OCI-LY3 (cell line): ENCODE data around the gene GUCY1A1.

Experiments
- H2AFZ ChIP-seq: fragments of 200-600, 300-600 bp; shearing (Covaris generic); 2 replicates; pipeline ENCODE4 v1.6.0; 2014; ENCODE audit warnings: antibody characterized with exemption, low read depth, low read length
- H3K27ac ChIP-seq: fragments of 200-600, 300-600 bp; sonication (generic); 2 replicates; pipeline ENCODE4 v1.5.1; 2014; ENCODE audit warnings: mild to moderate bottlenecking, low read length, moderate library complexity, mixed read lengths
- H3K27me3 ChIP-seq: fragments of 200-600, 300-600 bp; sonication (generic); 2 replicates; pipeline ENCODE4 v1.6.1; 2014; ENCODE audit warnings: low read depth, low read length, mixed read lengths
- H3K36me3 ChIP-seq: fragments of 200-600, 300-600 bp; sonication (generic); replicated peaks from 2 replicates; pipeline ENCODE3; 2014; ENCODE audit warnings: low read depth, low read length, mixed read lengths
- H3K4me1 ChIP-seq: fragments of 300-600, 200-600 bp; sonication (generic); 2 replicates; pipeline ENCODE4 v1.6.1; 2014; ENCODE audit warnings: low read length, mixed read lengths
- H3K4me2 ChIP-seq: fragments of 200-600, 300-600 bp; sonication (generic); 2 replicates; pipeline ENCODE4 v1.6.1; 2014; ENCODE audit warnings: low read length, mixed read lengths
- H3K4me3 ChIP-seq: fragments of 300-600, 200-600 bp; sonication (generic); 2 replicates; pipeline ENCODE4 v1.5.1; 2014; ENCODE audit warnings: antibody characterized with exemption, mild to moderate bottlenecking, low read length, moderate library complexity
- H3K79me2 ChIP-seq: fragments of 300-600, 200-600 bp; shearing (Covaris generic); 2 replicates; pipeline ENCODE4 v1.6.1; 2014; ENCODE audit warnings: mild to moderate bottlenecking, low read length, mixed read lengths
- H3K9ac ChIP-seq: fragments of 300-600, 200-600 bp; shearing (Covaris generic); 2 replicates; pipeline ENCODE4 v1.6.0; 2014; ENCODE audit warnings: mild to moderate bottlenecking, low read length, moderate library complexity
- H3K9me3 ChIP-seq: fragments of 200-600, 300-600 bp; shearing (Covaris generic); 2 replicates; pipeline ENCODE4 v1.6.1; 2014; ENCODE audit warnings: low read length, mixed read lengths; ENCODE audit not compliant: insufficient read depth
- H4K20me1 ChIP-seq: fragments of 200-600, 300-600 bp; sonication (generic); 2 replicates; pipeline ENCODE4 v1.6.1; 2016; ENCODE audit warnings: low read length, mixed read lengths; ENCODE audit not compliant: insufficient read depth
- EZH2phosphoT487 ChIP-seq: fragments of 200-600 bp; shearing (Covaris generic); IDR thresholded peaks from 2 replicates; pipeline ENCODE4 v1.6.1; 2018; ENCODE audit warnings: antibody characterized with exemption, mixed run types, low read depth
- TF ChIP-seq, protein P1 (sequence below): fragments of 200-600, 300-600 bp; sonication (generic); IDR thresholded peaks from 2 replicates; pipeline ENCODE4 v1.5.1; 2014; ENCODE audit warnings: antibody characterized with exemption, low read length, low read depth

The GUCY1A1 gene

DNA sequence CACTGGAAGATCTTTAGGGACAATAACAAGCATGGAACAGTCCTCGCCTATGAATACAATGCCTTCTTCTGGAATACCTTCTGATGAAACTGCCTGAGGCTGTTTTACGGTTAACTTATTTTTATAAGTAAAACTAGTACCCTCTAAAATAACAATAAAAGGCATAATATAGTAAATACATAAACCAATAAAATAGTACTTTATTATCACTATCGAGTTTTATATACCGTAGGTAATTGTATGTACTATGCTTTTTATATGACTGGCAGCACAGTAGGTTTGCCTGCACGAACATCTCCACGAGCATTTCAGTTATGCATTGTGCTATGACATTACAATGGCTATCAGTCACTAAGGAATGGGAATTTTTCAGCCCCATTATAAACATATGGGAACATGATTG, 8.0 kb downstream of the GUCY1A1 start:
- no peak for TF ChIP-seq EZH2phosphoT487
- TF ChIP-seq, protein P1, sequence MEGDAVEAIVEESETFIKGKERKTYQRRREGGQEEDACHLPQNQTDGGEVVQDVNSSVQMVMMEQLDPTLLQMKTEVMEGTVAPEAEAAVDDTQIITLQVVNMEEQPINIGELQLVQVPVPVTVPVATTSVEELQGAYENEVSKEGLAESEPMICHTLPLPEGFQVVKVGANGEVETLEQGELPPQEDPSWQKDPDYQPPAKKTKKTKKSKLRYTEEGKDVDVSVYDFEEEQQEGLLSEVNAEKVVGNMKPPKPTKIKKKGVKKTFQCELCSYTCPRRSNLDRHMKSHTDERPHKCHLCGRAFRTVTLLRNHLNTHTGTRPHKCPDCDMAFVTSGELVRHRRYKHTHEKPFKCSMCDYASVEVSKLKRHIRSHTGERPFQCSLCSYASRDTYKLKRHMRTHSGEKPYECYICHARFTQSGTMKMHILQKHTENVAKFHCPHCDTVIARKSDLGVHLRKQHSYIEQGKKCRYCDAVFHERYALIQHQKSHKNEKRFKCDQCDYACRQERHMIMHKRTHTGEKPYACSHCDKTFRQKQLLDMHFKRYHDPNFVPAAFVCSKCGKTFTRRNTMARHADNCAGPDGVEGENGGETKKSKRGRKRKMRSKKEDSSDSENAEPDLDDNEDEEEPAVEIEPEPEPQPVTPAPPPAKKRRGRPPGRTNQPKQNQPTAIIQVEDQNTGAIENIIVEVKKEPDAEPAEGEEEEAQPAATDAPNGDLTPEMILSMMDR: no peak
- H3K27me3 ChIP-seq: no peaks in the 10 kb centered on the region
- H4K20me1 ChIP-seq: no peaks in the 10 kb centered on the region
- no peak overlapping the region for H2AFZ ChIP-seq
- no peaks in the 10 kb centered on the region for H3K9me3 ChIP-seq
- no peaks in the 10 kb centered on the region for H3K4me1 ChIP-seq
- H3K4me3 ChIP-seq: no peak overlapping the region
- no peak overlapping the region for H3K9ac ChIP-seq
- H3K79me2 ChIP-seq: no peaks in the 10 kb centered on the region
- no peak overlapping the region for H3K4me2 ChIP-seq
- no peak overlapping the region for H3K27ac ChIP-seq
- no peaks in the 10 kb centered on the region for H3K36me3 ChIP-seq

DNA sequence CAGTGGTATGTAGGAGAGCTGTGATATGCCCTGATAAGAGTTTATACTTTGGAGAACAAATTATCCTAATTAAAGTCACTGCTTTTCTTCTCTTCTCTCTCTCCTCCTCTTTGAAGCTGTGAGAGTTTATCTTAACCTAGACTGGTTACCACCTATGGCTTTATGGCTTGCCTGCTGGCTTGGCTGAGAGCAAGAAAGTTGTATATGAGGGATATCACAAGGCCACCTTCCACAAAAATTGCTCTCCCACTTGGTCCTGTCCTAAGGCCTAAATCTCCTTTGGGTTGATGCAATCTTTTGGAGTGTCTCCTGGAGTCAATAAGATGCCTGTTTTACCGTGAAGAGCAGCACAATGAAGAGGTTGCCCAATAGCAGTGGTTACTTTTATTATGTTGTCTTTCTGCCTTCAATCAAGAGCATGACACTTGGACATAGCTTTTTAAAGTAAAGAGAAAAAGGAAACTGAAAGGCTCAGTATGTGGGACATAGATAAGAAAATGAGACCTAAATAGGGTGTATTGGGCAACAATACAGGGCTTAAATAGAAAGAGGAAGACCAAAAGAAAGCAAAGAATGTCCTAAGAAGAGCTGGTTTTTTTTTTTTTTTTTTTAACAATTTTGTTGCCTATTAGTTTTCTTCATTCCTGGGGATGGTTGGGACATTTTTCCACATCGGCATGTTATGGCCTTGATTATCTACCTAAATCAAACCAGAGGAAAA, 9.2 kb downstream of the GUCY1A1 start:
- H2AFZ ChIP-seq: no peak overlapping the region
- H3K9ac ChIP-seq: no peak overlapping the region
- no peaks in the 10 kb centered on the region for H3K27me3 ChIP-seq
- H3K4me3 ChIP-seq: no peak overlapping the region
- H3K27ac ChIP-seq: no peak overlapping the region
- TF ChIP-seq EZH2phosphoT487: no peak
- no peaks in the 10 kb centered on the region for H3K79me2 ChIP-seq
- no peak overlapping the region for H3K4me2 ChIP-seq
- H3K36me3 ChIP-seq: no peaks in the 10 kb centered on the region
- H3K4me1 ChIP-seq: no peaks in the 10 kb centered on the region
- no peaks in the 10 kb centered on the region for H3K9me3 ChIP-seq
- no peaks in the 10 kb centered on the region for H4K20me1 ChIP-seq

DNA sequence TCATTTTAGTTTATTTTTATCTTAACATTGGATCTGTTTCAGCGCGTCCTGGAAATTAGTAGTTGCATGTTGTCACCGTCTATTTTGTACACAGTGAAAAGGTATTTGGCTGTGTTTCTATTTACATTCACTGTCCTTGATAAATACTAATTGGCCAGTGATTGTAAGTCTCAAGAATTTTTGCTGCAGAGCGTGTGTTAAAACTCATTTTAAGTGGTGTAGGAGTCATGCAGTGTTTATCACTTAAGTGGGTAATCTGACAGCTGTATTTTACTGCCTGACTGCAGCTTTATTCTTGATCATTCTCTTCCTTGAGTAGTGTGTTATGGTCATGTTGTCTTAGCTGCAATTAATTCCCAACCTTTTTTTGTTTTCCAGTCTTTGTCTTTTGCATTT, 9.8 kb downstream of the GUCY1A1 start:
- Histone ChIP-seq H3K9me3 (no peaks in the 10 kb centered on the region), H4K20me1 (no peaks in the 10 kb centered on the region), H3K4me3 (no peak overlapping the region), H3K79me2 (no peaks in the 10 kb centered on the region), H2AFZ (no peak overlapping the region), H3K4me1 (no peaks in the 10 kb centered on the region), H3K27ac (no peak overlapping the region), H3K36me3 (no peaks in the 10 kb centered on the region), H3K9ac (no peak overlapping the region), H3K27me3 (no peaks in the 10 kb centered on the region), H3K4me2 (no peak overlapping the region)
- no peak for TF ChIP-seq EZH2phosphoT487
- TF ChIP-seq, protein P1: no peak

DNA sequence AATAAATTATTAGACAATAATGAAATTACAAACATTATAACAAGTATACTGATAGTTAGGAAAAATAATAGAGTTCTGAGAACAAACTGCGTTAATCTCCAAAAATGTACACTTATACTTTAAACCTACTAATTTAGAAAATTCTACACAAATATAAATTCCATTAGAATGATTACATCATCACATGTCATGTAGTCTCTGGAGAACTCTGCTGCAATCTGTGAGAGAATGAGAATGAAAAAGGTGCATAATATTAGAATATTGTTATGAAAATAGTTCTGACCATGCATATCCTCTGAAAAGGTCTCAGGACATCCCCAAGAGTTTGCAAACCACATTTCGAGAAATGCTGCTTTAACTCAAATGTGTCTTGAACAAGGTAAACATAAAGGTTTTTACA, 11.4 kb downstream of the GUCY1A1 start:
- Histone ChIP-seq H3K9ac (no peak overlapping the region), H3K9me3 (no peaks in the 10 kb centered on the region), H3K27ac (no peak overlapping the region), H3K4me3 (no peak overlapping the region), H4K20me1 (no peaks in the 10 kb centered on the region), H3K4me1 (no peaks in the 10 kb centered on the region), H3K79me2 (no peaks in the 10 kb centered on the region), H3K36me3 (no peaks in the 10 kb centered on the region), H3K4me2 (no peak overlapping the region), H2AFZ (no peak overlapping the region), H3K27me3 (no peaks in the 10 kb centered on the region)
- no peak for TF ChIP-seq EZH2phosphoT487
- TF ChIP-seq, protein P1: no peak
